HepG2 (cell line): ENCODE data around the gene CCDC87. TPM values are rescaled to one million over a fixed set of nuclear protein-coding genes. Genes with fewer than 3 reads are reported as not detected.

Experiments used
- ATAC-seq: fragments of 200-7000 bp; cut with Tn5 transposase; 3 replicates; pipeline ENCODE4 v1.9.1; 2020; ENCODE audit warnings: mild to moderate bottlenecking, moderate library complexity
- BruUV-seq: library from RNA; stranded (reverse); fragments of 400-500 nt; replicated peaks from 2 replicates; lab custom pipeline; 2021; lab: Mats Ljungman, UMichigan
- CTCF ChIA-PET: fragments of 300-600 bp; formaldehyde crosslinking; extraction: SDS; loops from one replicate; lab custom pipeline; 2021; ENCODE audit warnings: low total read pairs, inconsistent platforms, low intra/inter-chr PET ratio; lab: Yijun Ruan, JAX
- POLR2A ChIA-PET: fragments of 350-600 bp; sonication (Branson Sonifier 250); formaldehyde crosslinking; loops from one replicate; lab custom pipeline; 2020; ENCODE audit warnings: antibody characterized with exemption, inconsistent platforms; lab: Yijun Ruan, JAX
- DNase-seq: peaks from one replicate; pipeline ENCODE4 v3.0.0-alpha.2; 2015; ENCODE audit warnings: low spot score
- FAIRE-seq: peaks from 3 replicates; lab custom pipeline; 2011; peaks lifted over from hg19 to GRCh38; lab: Jason Lieb, UNC
- H2AFZ ChIP-seq: one replicate; pipeline ENCODE4 v1.6.1; 2011; ENCODE audit warnings: low read length, inconsistent platforms
- H3K27ac ChIP-seq: fragments of 300-600 bp; 3 replicates; pipeline ENCODE4 v1.8.0; 2011; ENCODE audit warnings: mixed run types, mild to moderate bottlenecking, mixed read lengths, low read length, inconsistent platforms; ENCODE audit not compliant: insufficient read depth; ENCODE audit errors: extremely low read length
- H3K27me3 ChIP-seq, 2 experiments: fragments of 200-600 bp in 1 of 2; 2 replicates in 1 of 2; 3 replicates in 1 of 2; pipeline versions ENCODE4 v1.6.0 to v1.8.0; 2011; ENCODE audit warnings: low read length in 2 of 2, mild to moderate bottlenecking in 2 of 2, moderate library complexity in 2 of 2, inconsistent platforms in 1 of 2; ENCODE audit not compliant: insufficient read depth in 2 of 2, control insufficient read depth in 1 of 2
- H3K36me3 ChIP-seq, 2 experiments: fragments of 200-600 bp in 1 of 2; replicated peaks in 1 of 2; 2 replicates in 1 of 2; 3 replicates in 1 of 2; pipeline versions ENCODE4 v1.5.1 to v1.8.0; 2011; ENCODE audit warnings: low read length in 2 of 2, inconsistent platforms in 1 of 2; ENCODE audit not compliant: insufficient read depth in 2 of 2, control insufficient read depth in 1 of 2
- H3K4me1 ChIP-seq: 2 replicates; pipeline ENCODE4 v1.5.1; 2012; ENCODE audit warnings: low read length, inconsistent platforms; ENCODE audit not compliant: insufficient read depth
- H3K4me2 ChIP-seq: 2 replicates; pipeline ENCODE4 v1.6.0; 2011; ENCODE audit warnings: low read depth, low read length, inconsistent platforms
- H3K4me3 ChIP-seq, 3 experiments: fragments of 200-600 bp in 1 of 3; sonication (generic), shearing (Covaris generic) in 1 of 3; replicated peaks in 1 of 3; 2 replicates each; pipeline ENCODE4 v1.5.1; 2011 to 2016; ENCODE audit warnings: low read length in 3 of 3, inconsistent platforms in 2 of 3, low read depth in 2 of 3, mild to moderate bottlenecking in 2 of 3, control low read depth in 1 of 3, mixed read lengths in 1 of 3; ENCODE audit not compliant: insufficient read depth in 1 of 3
- H3K79me2 ChIP-seq: one replicate; pipeline ENCODE4 v1.6.1; 2011; ENCODE audit warnings: low read length, inconsistent platforms; ENCODE audit not compliant: insufficient read depth
- H3K9ac ChIP-seq: 2 replicates; pipeline ENCODE4 v1.6.0; 2011; ENCODE audit warnings: mild to moderate bottlenecking, low read depth, low read length, inconsistent platforms; ENCODE audit not compliant: insufficient read depth
- H3K9me3 ChIP-seq: 2 replicates; pipeline ENCODE4 v1.5.1; 2012; ENCODE audit warnings: mild to moderate bottlenecking, low read length
- H4K20me1 ChIP-seq: 2 replicates; pipeline ENCODE4 v1.6.0; 2011; ENCODE audit warnings: inconsistent platforms, mild to moderate bottlenecking, low read length, moderate library complexity; ENCODE audit not compliant: insufficient read depth
- ARID2 ChIP-seq: sonication (generic); formaldehyde crosslinking; IDR thresholded peaks from 2 replicates; pipeline ENCODE4 v1.8.1; 2022; ENCODE audit warnings: mild to moderate bottlenecking, missing genetic modification reagents, borderline replicate concordance
- ATF1 ChIP-seq: IDR thresholded peaks from 2 replicates; pipeline ENCODE4 v1.6.1; 2016; ENCODE audit warnings: mild to moderate bottlenecking, control low read depth
- CSRNP1 ChIP-seq: sonication (generic); formaldehyde crosslinking; IDR thresholded peaks from 2 replicates; pipeline ENCODE4 v1.8.1; 2023; ENCODE audit warnings: mild to moderate bottlenecking, missing genetic modification reagents
- CSRNP2 ChIP-seq: sonication (generic); formaldehyde crosslinking; conservative IDR thresholded peaks from 2 replicates; pipeline ENCODE4 v1.8.0; 2022; ENCODE audit warnings: low read depth, missing genetic modification reagents
- HBP1 ChIP-seq: IDR thresholded peaks from 2 replicates; pipeline ENCODE4 v1.6.1; 2016; ENCODE audit warnings: low read depth, control low read depth
- MXD3 ChIP-seq: IDR thresholded peaks from 2 replicates; pipeline ENCODE4 v1.6.1; 2016; ENCODE audit warnings: mild to moderate bottlenecking, missing biosample characterization, missing genetic modification reagents
- RAD51 ChIP-seq: fragments of 450-650 bp; IDR thresholded peaks from 2 replicates; pipeline ENCODE4 v1.6.1; 2016; ENCODE audit warnings: borderline replicate concordance
- RARG ChIP-seq: sonication (generic); formaldehyde crosslinking; IDR thresholded peaks from 2 replicates; pipeline ENCODE4 v1.4.0; 2020; ENCODE audit warnings: low read depth, mild to moderate bottlenecking, missing genetic modification reagents
- SETDB1 ChIP-seq: sonication (generic); formaldehyde crosslinking; IDR thresholded peaks from 2 replicates; pipeline ENCODE4 v1.5.1; 2020; ENCODE audit warnings: missing genetic modification reagents, mild to moderate bottlenecking, borderline replicate concordance
- SRSF1 ChIP-seq: fragments of 200-400 bp; formaldehyde crosslinking; optimal IDR thresholded peaks from 2 replicates; pipeline ENCODE3; 2017; ENCODE audit warnings: mild to moderate bottlenecking, low read depth, low read length, moderate library complexity
- THYN1 ChIP-seq: sonication (generic); formaldehyde crosslinking; IDR thresholded peaks from 2 replicates; pipeline ENCODE4 v1.8.1; 2023; ENCODE audit warnings: low read depth, mild to moderate bottlenecking, moderate library complexity, missing genetic modification reagents, borderline replicate concordance
- WIZ ChIP-seq: sonication (generic); formaldehyde crosslinking; IDR thresholded peaks from 2 replicates; pipeline ENCODE4 v1.5.1; 2020; ENCODE audit warnings: mild to moderate bottlenecking, missing genetic modification reagents
- ZKSCAN5 ChIP-seq: sonication (generic); formaldehyde crosslinking; IDR thresholded peaks from 2 replicates; pipeline ENCODE4 v1.5.1; 2020; ENCODE audit warnings: mild to moderate bottlenecking, missing genetic modification reagents
- ZZZ3 ChIP-seq: sonication (generic); formaldehyde crosslinking; IDR thresholded peaks from 2 replicates; pipeline ENCODE4 v1.4.0; 2020; ENCODE audit warnings: missing genetic modification reagents, mild to moderate bottlenecking, borderline replicate concordance
- WGBS: methylation state at CpG from one replicate; pipeline ENCODE4 v1.1.6; 2017; ENCODE audit warnings: low lambda C conversion rate; 5-methylcytosine and 5-hydroxymethylcytosine counted together
- in situ Hi-C: cut with HindIII; loops from 2 replicates; pipeline ENCODE4 v1.10.0; 2017; ENCODE audit warnings: low pct_unique_long_range_greater_than_20kb; ENCODE audit not compliant: extremely low pct_ligation_motif_present
- intact Hi-C: fragments of 100-400 bp; cut with micrococcal nuclease; formaldehyde crosslinking; loops from one replicate; pipeline ENCODE4 v1.10.0; 2022; ENCODE audit not compliant: unreplicated experiment
- polyA plus RNA-seq, 8 experiments: library from polyadenylated mRNA; depleted of rRNA in 3 of 8; stranded (reverse) in 7 of 8; unstranded in 1 of 8; fragments of >200 nt; fragmentation: Illumina TruSeq in 4 of 8; extraction: Trizol in 4 of 8; gene quantifications; 2 replicates each; pipeline versions ENCODE4 v1.2.1 to v1.2.3, GENCODE V29; 2011 to 2016; ENCODE audit warnings: low read depth in 4 of 8, missing spikeins in 1 of 8, mixed read lengths in 1 of 8; ENCODE audit not compliant: insufficient read depth in 1 of 8
- total RNA-seq, 5 experiments: library from RNA; depleted of rRNA; stranded (reverse); fragments of >200 nt; fragmentation: Illumina TruSeq; extraction: Trizol; gene quantifications; 2 replicates each; pipeline ENCODE4 v1.2.3, GENCODE V29; 2016; ENCODE audit warnings: low read depth in 1 of 5

Gene CCDC87
- total and polyA plus RNA-seq, 2 of the 13 experiments (the other 11 are each of a cell fraction or from before 2014, with no cell fraction given): 0.05 to 0.42 TPM

- WGBS: 95% methylated on average over 2 of the region's 2 CpGs
- Histone ChIP-seq H3K79me2 (no peaks in the 10 kb centered on the region), H3K9ac (no peak overlapping the region), H3K4me2 (no peak overlapping the region), H3K27me3 (no peaks in the 10 kb centered on the region), H3K27ac (no peak overlapping the region), H2AFZ (no peak overlapping the region), H4K20me1 (no peaks in the 10 kb centered on the region), H3K4me1 (peaks cover 18% of the 10 kb centered on the region), H3K4me3 (no peak overlapping the region), H3K9me3 (no peaks in the 10 kb centered on the region), H3K36me3 (peaks cover 9 to 36% of the 10 kb centered on the region in 2 experiments)
- in situ Hi-C loops: no loop called here
- TF ChIP-seq WIZ (no peak), CSRNP2 (CRISPR knock-in tag) (no peak)
- DNase-seq (no peak), FAIRE-seq (no peak), ATAC-seq (no peak)
- no TSS peak for BruUV-seq
- ChIA-PET POLR2A (interaction anchor here (1.5 kb wide), 1 partner anchor 16 kb away, joined by 7 read pairs; the partner anchor contains the start of gene RBM14), CTCF (no interaction called here)
- intact Hi-C loops: no loop called here
Observed at GRCh38 chr11:66600219-66600618, 7.4 kb upstream of the CCDC87 start.

GRCh38 chr11:66598993-66599392, 6.1 kb upstream of the CCDC87 start:
- Histone ChIP-seq H3K9ac (no peak overlapping the region), H3K4me2 (no peak overlapping the region), H3K4me3 (no peak overlapping the region), H3K9me3 (no peaks in the 10 kb centered on the region), H3K4me1 (peaks cover 29% of the 10 kb centered on the region), H3K27me3 (no peaks in the 10 kb centered on the region), H3K79me2 (no peaks in the 10 kb centered on the region), H3K36me3 (peaks cover 6 to 27% of the 10 kb centered on the region in 2 experiments; a peak in 4 of 5 replicates), H4K20me1 (no peaks in the 10 kb centered on the region), H3K27ac (no peak overlapping the region), H2AFZ (no peak overlapping the region)
- ChIA-PET POLR2A (interaction anchor here (1.5 kb wide), 1 partner anchor 18 kb away, joined by 7 read pairs; the partner anchor contains the start of gene RBM14), CTCF (no interaction called here)
- in situ Hi-C loops (no loop called here), intact Hi-C loops (no loop called here)
- no peak for FAIRE-seq
- no peak for DNase-seq
- WGBS: no CpG with 5 or more reads among the region's 6 CpGs
- no TSS peak for BruUV-seq
- ATAC-seq: no peak
- TF ChIP-seq ZKSCAN5 (CRISPR knock-in tag) (no peak), CSRNP1 (CRISPR knock-in tag) (no peak), SRSF1 (no peak), RARG (CRISPR knock-in tag) (no peak), ARID2 (CRISPR knock-in tag) (no peak), ZZZ3 (CRISPR knock-in tag) (no peak), MXD3 (CRISPR knock-in tag) (no peak), THYN1 (CRISPR knock-in tag) (no peak), ATF1 (CRISPR knock-in tag) (no peak), SETDB1 (no peak), RAD51 (no peak), HBP1 (CRISPR knock-in tag) (no peak)
